ENCODE results near the gene RNF32. TPM values are rescaled to one million over a fixed set of nuclear protein-coding genes. Genes with fewer than 3 reads are reported as not detected.

RNF32 gene
- total RNA-seq, 3 donors from 2014 or later (not counting 1 experiment from before 2014, with no cell fraction given): 0.80 TPM; not detected in 2

DNA sequence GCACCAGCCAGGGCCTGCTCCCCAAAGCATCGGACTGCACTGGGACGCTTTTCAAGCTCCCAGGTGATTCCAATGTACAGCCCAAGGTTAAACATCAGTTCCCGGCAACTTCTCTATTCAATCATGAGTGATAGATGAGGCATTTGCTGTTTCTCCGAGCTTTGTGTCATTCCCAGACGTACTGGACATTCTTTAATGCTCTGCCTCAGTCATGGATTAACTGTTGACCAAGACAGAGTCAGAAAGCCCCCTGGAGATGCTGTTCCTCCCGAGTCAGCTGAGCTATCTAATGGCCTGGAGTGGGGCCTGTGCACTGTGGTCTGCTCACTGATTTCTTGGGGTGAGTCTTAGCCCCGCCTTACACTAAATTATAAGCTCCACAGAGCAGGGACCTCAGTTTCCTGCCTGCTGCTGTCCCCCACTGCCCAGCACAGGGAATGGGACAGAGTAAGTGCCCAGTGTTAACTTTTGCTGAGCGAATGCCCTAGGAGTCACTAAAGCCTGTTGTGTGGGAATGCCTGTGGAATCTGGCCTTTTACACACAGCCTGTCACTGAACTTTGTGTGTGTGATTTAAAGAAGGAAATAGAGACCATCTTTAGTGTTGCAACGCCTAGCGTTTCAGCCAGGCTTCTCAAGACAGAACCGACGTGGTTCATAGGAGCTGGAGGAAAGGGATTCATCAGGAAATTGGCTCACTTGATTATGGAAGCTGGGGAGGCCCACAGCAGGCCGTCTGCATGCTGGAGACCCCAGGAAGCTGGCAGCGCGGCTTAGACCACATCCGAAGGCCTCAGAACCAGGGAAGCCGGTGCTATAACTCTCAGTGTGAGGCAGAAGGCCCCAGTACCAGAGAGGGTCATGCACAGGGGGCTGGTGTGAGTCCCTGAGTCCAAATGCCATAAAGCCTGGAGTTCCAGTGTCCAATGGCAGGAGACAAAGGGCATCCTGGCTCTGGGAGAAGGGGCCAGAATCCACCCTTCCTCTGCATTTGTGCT, 29.3 kb upstream of the RNF32 start:
- Mint-ChIP-seq H3K36me3 (no peaks in the 10 kb centered on the region), H3K27ac (no peak overlapping the region), H3K4me3 (no peak overlapping the region), H3K9me3 (no peaks in the 10 kb centered on the region), H3K4me1 (peaks cover 16% of the 10 kb centered on the region in 2 donors), H3K27me3 (ENCODE audit: low read depth in 2 of 2) (peaks cover 27 to 49% of the 10 kb centered on the region in 2 donors)
- Histone ChIP-seq H3K4me1 (ENCODE audit: control insufficient read depth, insufficient read depth, low read length) (peaks cover 27% of the 10 kb centered on the region), H3K36me3 (ENCODE audit: control insufficient read depth, insufficient read depth, low read length) (no peaks in the 10 kb centered on the region), H3K9me3 (ENCODE audit: control insufficient read depth, insufficient read depth, low read length) (no peaks in the 10 kb centered on the region), H3K4me3 (ENCODE audit: low read length) (no peak overlapping the region), H3K27ac (ENCODE audit: low read length) (no peak overlapping the region), H3K27me3 (ENCODE audit: control insufficient read depth, insufficient read depth, low read length) (peaks cover 5% of the 10 kb centered on the region)
- TF ChIP-seq, protein P1, sequence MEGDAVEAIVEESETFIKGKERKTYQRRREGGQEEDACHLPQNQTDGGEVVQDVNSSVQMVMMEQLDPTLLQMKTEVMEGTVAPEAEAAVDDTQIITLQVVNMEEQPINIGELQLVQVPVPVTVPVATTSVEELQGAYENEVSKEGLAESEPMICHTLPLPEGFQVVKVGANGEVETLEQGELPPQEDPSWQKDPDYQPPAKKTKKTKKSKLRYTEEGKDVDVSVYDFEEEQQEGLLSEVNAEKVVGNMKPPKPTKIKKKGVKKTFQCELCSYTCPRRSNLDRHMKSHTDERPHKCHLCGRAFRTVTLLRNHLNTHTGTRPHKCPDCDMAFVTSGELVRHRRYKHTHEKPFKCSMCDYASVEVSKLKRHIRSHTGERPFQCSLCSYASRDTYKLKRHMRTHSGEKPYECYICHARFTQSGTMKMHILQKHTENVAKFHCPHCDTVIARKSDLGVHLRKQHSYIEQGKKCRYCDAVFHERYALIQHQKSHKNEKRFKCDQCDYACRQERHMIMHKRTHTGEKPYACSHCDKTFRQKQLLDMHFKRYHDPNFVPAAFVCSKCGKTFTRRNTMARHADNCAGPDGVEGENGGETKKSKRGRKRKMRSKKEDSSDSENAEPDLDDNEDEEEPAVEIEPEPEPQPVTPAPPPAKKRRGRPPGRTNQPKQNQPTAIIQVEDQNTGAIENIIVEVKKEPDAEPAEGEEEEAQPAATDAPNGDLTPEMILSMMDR (IDR thresholded peaks at IDR 0.05): no peak
- 83% methylated on average over 17 of the region's 17 CpGs for WGBS (ENCODE audit: insufficient coverage)
- intact Hi-C loops (cut with micrococcal nuclease): no loop called here
- ATAC-seq: no peak
- DNase-seq: no peak

DNA sequence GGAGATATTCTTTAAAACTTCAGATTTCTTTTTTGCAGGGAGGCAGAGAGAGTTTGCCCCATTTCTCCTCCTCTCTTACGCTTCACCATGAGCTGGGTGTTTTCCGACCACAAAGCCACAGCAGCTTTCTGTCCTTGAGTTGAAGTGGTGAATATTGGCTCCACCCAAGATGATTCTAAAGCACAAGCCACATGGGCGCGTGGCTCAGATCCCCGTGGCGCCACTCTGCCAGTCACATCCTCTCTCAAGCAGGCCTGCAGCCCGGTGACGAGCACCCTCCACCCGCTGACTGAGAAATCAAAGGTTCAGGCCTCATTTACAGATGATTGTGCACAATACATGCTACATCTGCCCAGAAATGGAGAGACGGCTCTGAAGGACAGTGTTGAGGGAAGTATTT, 27.6 kb upstream of the RNF32 start:
- H3K27me3 ChIP-seq (ENCODE audit: control insufficient read depth, insufficient read depth, low read length): no peaks in the 10 kb centered on the region
- H3K4me3 Mint-ChIP-seq: peak overlapping the region; percentile 25
- H3K9me3 ChIP-seq (ENCODE audit: control insufficient read depth, insufficient read depth, low read length): no peaks in the 10 kb centered on the region
- no peaks in the 10 kb centered on the region for H3K9me3 Mint-ChIP-seq
- ATAC-seq (peak; percentile 63 to 88 (median 82)), DNase-seq (peak in 1 of 2 donors; percentile 88)
- H3K27me3 Mint-ChIP-seq (ENCODE audit: low read depth in 2 of 2): peaks cover 37 to 60% of the 10 kb centered on the region in 2 donors
- H3K27ac Mint-ChIP-seq: peak overlapping the region in 1 of 2 donors; percentile 39
- no peak overlapping the region for H3K4me3 ChIP-seq (ENCODE audit: low read length)
- H3K36me3 Mint-ChIP-seq: no peaks in the 10 kb centered on the region
- peaks cover 16 to 20% of the 10 kb centered on the region in 2 donors for H3K4me1 Mint-ChIP-seq
- WGBS (ENCODE audit: insufficient coverage): 22% methylated on average over 8 of the region's 10 CpGs
- intact Hi-C loops (cut with micrococcal nuclease): no loop called here
- peaks cover 19% of the 10 kb centered on the region for H3K4me1 ChIP-seq (ENCODE audit: control insufficient read depth, insufficient read depth, low read length)
- TF ChIP-seq, protein P1 (IDR thresholded peaks at IDR 0.05): no peak
- H3K36me3 ChIP-seq (ENCODE audit: control insufficient read depth, insufficient read depth, low read length): no peaks in the 10 kb centered on the region
- H3K27ac ChIP-seq (ENCODE audit: low read length): no peak overlapping the region

DNA sequence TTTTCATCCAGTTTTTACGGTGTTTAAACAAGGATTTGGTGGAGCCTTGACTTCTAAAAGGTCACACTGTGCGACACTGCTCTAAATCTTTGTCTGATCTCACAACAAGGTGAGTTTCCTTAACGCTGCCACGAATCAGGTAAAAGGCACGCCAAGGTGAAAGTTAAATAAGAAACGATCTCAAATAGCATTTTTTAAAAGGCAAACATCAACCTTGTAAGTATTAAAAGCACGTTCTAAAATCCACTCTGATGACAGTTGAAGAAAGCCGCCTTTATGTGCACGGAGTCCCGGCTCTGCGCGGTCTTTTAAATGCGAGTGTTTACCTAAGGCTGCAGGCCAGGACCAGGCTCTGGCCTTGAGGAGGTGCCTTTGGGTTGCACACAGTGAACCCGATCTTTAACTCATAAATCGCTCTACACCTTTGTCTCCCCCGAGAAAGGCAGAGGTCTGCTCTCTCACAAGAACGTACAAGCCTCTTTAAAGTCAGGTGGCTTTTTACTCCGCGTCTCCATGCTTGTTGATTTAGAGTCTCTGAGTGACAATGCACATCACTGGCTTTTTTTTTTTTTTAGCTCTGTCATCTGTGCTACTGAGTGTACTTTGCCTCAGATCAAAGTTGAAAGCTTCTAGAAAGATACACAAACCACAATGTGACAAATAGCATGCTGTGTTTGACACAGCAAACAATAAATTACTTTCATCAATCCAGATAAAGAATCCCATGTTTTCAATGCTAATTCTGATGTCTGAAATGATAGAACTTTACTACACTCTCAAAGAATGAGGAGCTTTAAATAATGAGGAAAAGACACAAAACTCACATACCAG, 25.9 kb upstream of the RNF32 start:
- H3K9me3 ChIP-seq (ENCODE audit: control insufficient read depth, insufficient read depth, low read length): no peaks in the 10 kb centered on the region
- ATAC-seq (no peak), DNase-seq (no peak)
- peaks cover 17% of the 10 kb centered on the region for H3K4me1 ChIP-seq (ENCODE audit: control insufficient read depth, insufficient read depth, low read length)
- H3K27me3 Mint-ChIP-seq (ENCODE audit: low read depth in 2 of 2): peaks cover 36 to 47% of the 10 kb centered on the region in 2 donors
- no peak overlapping the region for H3K4me3 Mint-ChIP-seq
- TF ChIP-seq, protein P1 (IDR thresholded peaks at IDR 0.05): no peak
- H3K36me3 ChIP-seq (ENCODE audit: control insufficient read depth, insufficient read depth, low read length): no peaks in the 10 kb centered on the region
- H3K27me3 ChIP-seq (ENCODE audit: control insufficient read depth, insufficient read depth, low read length): no peaks in the 10 kb centered on the region
- H3K4me3 ChIP-seq (ENCODE audit: low read length): no peak overlapping the region
- no peak overlapping the region for H3K27ac ChIP-seq (ENCODE audit: low read length)
- no peaks in the 10 kb centered on the region for H3K9me3 Mint-ChIP-seq
- H3K4me1 Mint-ChIP-seq: peaks cover 16 to 20% of the 10 kb centered on the region in 2 donors
- 89% methylated on average over 19 of the region's 19 CpGs for WGBS (ENCODE audit: insufficient coverage)
- no peak overlapping the region for H3K27ac Mint-ChIP-seq
- no peaks in the 10 kb centered on the region for H3K36me3 Mint-ChIP-seq
- intact Hi-C loops (cut with micrococcal nuclease): no loop called here
